Liver (tissue), 9 donors: ENCODE data around the gene LINC01488. TPM values are rescaled to one million over a fixed set of nuclear protein-coding genes. Genes with fewer than 3 reads are reported as not detected.

Experiments used
- DNase-seq: peaks from one replicate; pipeline ENCODE4 v3.0.0-alpha.2; 2017; ENCODE audit warnings: low spot score
- H3K27ac ChIP-seq, 2 donors: one replicate each; pipeline ENCODE4 v1.7.0; 2013; ENCODE audit warnings: inconsistent platforms in 2 of 2, low read length in 2 of 2, control low read depth in 1 of 2, low read depth in 1 of 2, mild to moderate bottlenecking in 1 of 2
- H3K27me3 ChIP-seq, 4 donors: one replicate each; pipeline versions ENCODE4 v1.6.1 to v1.7.0; 2013; ENCODE audit warnings: low read length in 3 of 4, inconsistent platforms in 1 of 4, mild to moderate bottlenecking in 1 of 4, moderate library complexity in 1 of 4; ENCODE audit not compliant: control insufficient read depth in 4 of 4, insufficient read depth in 4 of 4
- H3K36me3 ChIP-seq, 4 donors: one replicate each; pipeline versions ENCODE4 v1.6.1 to v1.7.0; 2013; ENCODE audit warnings: low read length in 3 of 4, mild to moderate bottlenecking in 3 of 4, low read depth in 1 of 4, moderate library complexity in 1 of 4; ENCODE audit not compliant: control insufficient read depth in 4 of 4, insufficient read depth in 3 of 4
- H3K4me1 ChIP-seq, 4 donors: one replicate each; pipeline versions ENCODE4 v1.6.1 to v1.7.0; 2013; ENCODE audit warnings: low read length in 3 of 4, mild to moderate bottlenecking in 3 of 4, moderate library complexity in 1 of 4; ENCODE audit not compliant: control insufficient read depth in 4 of 4, insufficient read depth in 4 of 4
- H3K4me3 ChIP-seq, 3 donors: one replicate each; pipeline versions ENCODE4 v1.6.1 to v1.7.0; 2013; ENCODE audit warnings: low read length in 3 of 3, control low read depth in 1 of 3, low read depth in 1 of 3, mild to moderate bottlenecking in 1 of 3
- H3K9ac ChIP-seq, 2 donors: one replicate each; pipeline ENCODE4 v1.7.0; 2013; ENCODE audit warnings: low read length in 2 of 2, mild to moderate bottlenecking in 2 of 2, moderate library complexity in 2 of 2, control low read depth in 1 of 2, low read depth in 1 of 2
- H3K9me3 ChIP-seq, 4 donors: one replicate each; pipeline versions ENCODE4 v1.6.1 to v1.7.0; 2013; ENCODE audit warnings: low read length in 3 of 4; ENCODE audit not compliant: control insufficient read depth in 4 of 4
- CTCF ChIP-seq: fragments of 150-350 bp; IDR thresholded peaks from 2 replicates; pipeline ENCODE4 v1.5.1; 2017; ENCODE audit warnings: improper control_type of control experiment, low read depth, low read length; ENCODE audit not compliant: missing input control
- FOXA1 ChIP-seq: IDR thresholded peaks from 2 replicates; pipeline ENCODE4 v1.6.1; 2016; ENCODE audit warnings: antibody characterized with exemption
- FOXA2 ChIP-seq: IDR thresholded peaks from 2 replicates; pipeline ENCODE4 v1.6.1; 2016; ENCODE audit warnings: antibody characterized with exemption
- GABPA ChIP-seq, 2 donors: IDR thresholded peaks in 1 of 2; conservative IDR thresholded peaks in 1 of 2; 2 replicates each; pipeline ENCODE4 v1.6.1; 2016; ENCODE audit warnings: antibody characterized with exemption in 2 of 2, mild to moderate bottlenecking in 1 of 2, moderate library complexity in 1 of 2
- HNF4A ChIP-seq, 2 donors: conservative IDR thresholded peaks; 2 replicates each; pipeline ENCODE4 v1.6.1; 2016; ENCODE audit warnings: antibody characterized with exemption in 2 of 2, mild to moderate bottlenecking in 2 of 2
- HNF4G ChIP-seq: IDR thresholded peaks from 2 replicates; pipeline ENCODE4 v1.6.1; 2016; ENCODE audit warnings: antibody characterized with exemption
- RAD21 ChIP-seq, 2 donors: IDR thresholded peaks; 2 replicates each; pipeline ENCODE4 v1.6.1; 2016; ENCODE audit warnings: antibody characterized with exemption in 2 of 2, mild to moderate bottlenecking in 2 of 2
- REST ChIP-seq: IDR thresholded peaks from 2 replicates; pipeline ENCODE4 v1.6.1; 2016; ENCODE audit warnings: antibody characterized with exemption, mild to moderate bottlenecking
- SP1 ChIP-seq: IDR thresholded peaks from 2 replicates; pipeline ENCODE4 v1.6.1; 2018; ENCODE audit warnings: antibody characterized with exemption, mild to moderate bottlenecking
- TAF1 ChIP-seq: conservative IDR thresholded peaks from 2 replicates; pipeline ENCODE4 v1.6.1; 2016; ENCODE audit warnings: antibody characterized with exemption, mild to moderate bottlenecking
- YY1 ChIP-seq: IDR thresholded peaks from 2 replicates; pipeline ENCODE4 v1.6.1; 2016; ENCODE audit warnings: antibody characterized with exemption, mild to moderate bottlenecking
- ZBTB33 ChIP-seq: IDR thresholded peaks from 2 replicates; pipeline ENCODE4 v1.6.1; 2016; ENCODE audit warnings: antibody characterized with exemption
- WGBS: extraction: QIAGEN DNeasy Blood & Tissue Kit; methylation state at CpG from one replicate; pipeline ENCODE4 v1.1.7; 2013; 5-methylcytosine and 5-hydroxymethylcytosine counted together
- polyA plus RNA-seq, 2 donors: library from polyadenylated mRNA; stranded (reverse) in 1 of 2; unstranded in 1 of 2; fragments of 200-250 nt in 1 of 2; fragments of >200 nt in 1 of 2; fragmentation: Nextera tagmentation in 1 of 2; extraction: Ambion mirVana in 1 of 2; gene quantifications; one replicate each; pipeline versions ENCODE4 v1.2.1 to v1.2.3, GENCODE V29; 2013 to 2015
- total RNA-seq, 2 donors: library from RNA; depleted of rRNA; stranded (reverse); fragments of >200 nt; gene quantifications; one replicate each; pipeline ENCODE4 v1.2.3, GENCODE V29; 2014
- donor health status: healthy.
- donor health status: healthy.
- donor health status: healthy.
- donor health status: healthy.
- donor health status: healthy.

Gene LINC01488
- total and polyA plus RNA-seq, 4 donors: 0.05 to 2.3 (median 0.60) TPM

- no peaks in the 10 kb centered on the region for H3K9me3 ChIP-seq
- no peak overlapping the region for H3K27ac ChIP-seq
- H3K4me1 ChIP-seq: peaks cover 0 to 8% (median 0%) of the 10 kb centered on the region in 4 donors
- no peak overlapping the region for H3K4me3 ChIP-seq
- H3K36me3 ChIP-seq: no peaks in the 10 kb centered on the region
- WGBS: 94% methylated on average over 9 of the region's 9 CpGs
- H3K9ac ChIP-seq: no peak overlapping the region
- H3K27me3 ChIP-seq: no peaks in the 10 kb centered on the region
- no peak for TF ChIP-seq SP1
- TF ChIP-seq RAD21 (IDR thresholded peaks at IDR 0.05): no peak
- no peak for TF ChIP-seq REST
- TF ChIP-seq CTCF: no peak
- no peak for TF ChIP-seq FOXA1
- no peak for TF ChIP-seq HNF4A (conservative IDR thresholded peaks at IDR 0.05)
- no peak for TF ChIP-seq YY1
- DNase-seq: no peak
These were observed 54.9 kb downstream of the LINC01488 start for GRCh38 chr11:69536406-69536805.

GRCh38 chr11:69537126-69537525 is 55.7 kb downstream of the LINC01488 start:
- 94% methylated on average over 10 of the region's 10 CpGs for WGBS
- H3K36me3 ChIP-seq: no peaks in the 10 kb centered on the region
- no peak overlapping the region for H3K4me3 ChIP-seq
- no peak overlapping the region for H3K27ac ChIP-seq
- TF ChIP-seq CTCF (no peak), TAF1 (no peak), FOXA1 (no peak), GABPA (IDR thresholded peaks at IDR 0.05 in 1 of 2, conservative IDR thresholded peaks at IDR 0.05 in 1 of 2) (no peak), REST (no peak), HNF4A (conservative IDR thresholded peaks at IDR 0.05) (no peak), SP1 (no peak), FOXA2 (no peak), ZBTB33 (no peak), HNF4G (no peak)
- H3K9me3 ChIP-seq: no peaks in the 10 kb centered on the region
- H3K4me1 ChIP-seq: peaks cover 0 to 14% (median 1%) of the 10 kb centered on the region in 4 donors
- no peak for DNase-seq
- H3K27me3 ChIP-seq: no peaks in the 10 kb centered on the region
- no peak overlapping the region for H3K9ac ChIP-seq
